Osteocyte (in vitro differentiated cells): ENCODE results near the gene PDZRN3. TPM values are rescaled to one million over a fixed set of nuclear protein-coding genes. Genes with fewer than 3 reads are reported as not detected.

Source experiments
- DNase-seq: peaks from one replicate; pipeline ENCODE4 v3.0.0; 2021; ENCODE audit warnings: mixed read lengths; ENCODE audit not compliant: unreplicated experiment; ENCODE audit errors: extremely low spot score
- H3K27ac Mint-ChIP-seq: one replicate; pipeline ENCODE4 v1.8.0; 2021; ENCODE audit warnings: mild to moderate bottlenecking, mixed read lengths; ENCODE audit not compliant: unreplicated experiment
- H3K27me3 Mint-ChIP-seq: one replicate; pipeline ENCODE4 v1.8.0; 2021; ENCODE audit warnings: mixed read lengths; ENCODE audit not compliant: unreplicated experiment
- H3K36me3 Mint-ChIP-seq: one replicate; pipeline ENCODE4 v1.8.0; 2021; ENCODE audit warnings: mixed read lengths; ENCODE audit not compliant: unreplicated experiment
- H3K4me1 Mint-ChIP-seq: one replicate; pipeline ENCODE4 v1.8.0; 2021; ENCODE audit warnings: mixed read lengths; ENCODE audit not compliant: unreplicated experiment
- H3K4me3 Mint-ChIP-seq: one replicate; pipeline ENCODE4 v1.8.0; 2021; ENCODE audit warnings: mild to moderate bottlenecking, moderate library complexity, mixed read lengths; ENCODE audit not compliant: unreplicated experiment
- H3K9me3 Mint-ChIP-seq: one replicate; pipeline ENCODE4 v1.8.0; 2021; ENCODE audit warnings: mixed read lengths; ENCODE audit not compliant: unreplicated experiment
- total RNA-seq: library from RNA; stranded (reverse); gene quantifications from 2 replicates; pipeline ENCODE4 v1.2.1, GENCODE V29; 2021
- TF ChIP-seq, protein P1 (sequence below): fragments of 200-600 bp; sonication (generic); IDR thresholded peaks from 2 replicates; pipeline ENCODE4 v1.5.0; 2021; ENCODE audit warnings: antibody characterized with exemption, mild to moderate bottlenecking, moderate library complexity

Gene PDZRN3
- total RNA-seq, 1 donor from 2014 or later: 34.1 TPM

DNA sequence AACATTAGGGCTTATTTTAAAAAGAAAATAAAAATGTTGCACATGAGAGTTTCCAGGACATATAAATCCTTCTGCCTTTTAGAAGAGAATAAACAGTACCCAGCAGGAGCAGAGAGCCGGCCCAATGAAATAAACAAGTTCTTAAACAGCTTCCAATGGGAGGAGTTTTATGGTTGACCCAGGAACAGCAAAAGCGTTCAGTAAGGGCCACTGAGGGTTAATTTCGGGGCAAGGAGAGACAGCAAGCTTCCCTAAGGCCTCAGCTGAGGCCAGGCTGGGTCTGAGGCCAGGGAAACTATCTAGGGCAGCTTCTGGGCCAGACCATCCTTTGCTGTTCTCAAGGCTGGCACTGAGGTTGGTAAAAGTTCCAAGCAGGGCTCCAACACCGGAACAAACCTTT lies 3.4 kb downstream of the PDZRN3 start:
- Mint-ChIP-seq H3K36me3 (peaks cover 1% of the 10 kb centered on the region), H3K4me3 (peak overlapping the region; percentile 87), H3K9me3 (no peaks in the 10 kb centered on the region), H3K4me1 (peaks cover 64% of the 10 kb centered on the region), H3K27ac (peak overlapping the region; percentile 82), H3K27me3 (no peaks in the 10 kb centered on the region)
- no peak for DNase-seq
- TF ChIP-seq, protein P1, sequence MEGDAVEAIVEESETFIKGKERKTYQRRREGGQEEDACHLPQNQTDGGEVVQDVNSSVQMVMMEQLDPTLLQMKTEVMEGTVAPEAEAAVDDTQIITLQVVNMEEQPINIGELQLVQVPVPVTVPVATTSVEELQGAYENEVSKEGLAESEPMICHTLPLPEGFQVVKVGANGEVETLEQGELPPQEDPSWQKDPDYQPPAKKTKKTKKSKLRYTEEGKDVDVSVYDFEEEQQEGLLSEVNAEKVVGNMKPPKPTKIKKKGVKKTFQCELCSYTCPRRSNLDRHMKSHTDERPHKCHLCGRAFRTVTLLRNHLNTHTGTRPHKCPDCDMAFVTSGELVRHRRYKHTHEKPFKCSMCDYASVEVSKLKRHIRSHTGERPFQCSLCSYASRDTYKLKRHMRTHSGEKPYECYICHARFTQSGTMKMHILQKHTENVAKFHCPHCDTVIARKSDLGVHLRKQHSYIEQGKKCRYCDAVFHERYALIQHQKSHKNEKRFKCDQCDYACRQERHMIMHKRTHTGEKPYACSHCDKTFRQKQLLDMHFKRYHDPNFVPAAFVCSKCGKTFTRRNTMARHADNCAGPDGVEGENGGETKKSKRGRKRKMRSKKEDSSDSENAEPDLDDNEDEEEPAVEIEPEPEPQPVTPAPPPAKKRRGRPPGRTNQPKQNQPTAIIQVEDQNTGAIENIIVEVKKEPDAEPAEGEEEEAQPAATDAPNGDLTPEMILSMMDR: no peak

DNA sequence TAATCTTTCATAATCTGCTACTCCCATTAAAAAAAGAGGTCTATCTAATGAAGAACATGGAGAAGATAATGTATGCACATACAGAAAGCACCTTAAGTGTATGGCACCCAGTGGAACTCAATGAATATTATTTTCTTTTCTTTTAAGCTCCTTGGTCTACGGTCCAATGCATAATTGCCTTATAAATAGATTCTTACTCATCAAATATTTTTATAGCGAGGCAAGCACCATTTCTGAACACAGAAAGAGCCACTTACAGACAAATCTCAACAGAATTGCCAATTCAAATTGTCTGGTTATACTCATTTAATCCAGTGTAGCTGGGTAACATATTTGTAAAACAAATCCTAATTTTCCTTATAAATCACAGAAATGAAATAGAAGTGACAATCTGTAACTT lies 6.3 kb downstream of the PDZRN3 start:
- no peaks in the 10 kb centered on the region for H3K9me3 Mint-ChIP-seq
- DNase-seq: no peak
- no peak overlapping the region for H3K27ac Mint-ChIP-seq
- TF ChIP-seq, protein P1: no peak
- H3K27me3 Mint-ChIP-seq: no peaks in the 10 kb centered on the region
- H3K36me3 Mint-ChIP-seq: peaks cover 3% of the 10 kb centered on the region
- no peak overlapping the region for H3K4me3 Mint-ChIP-seq
- peaks cover 61% of the 10 kb centered on the region for H3K4me1 Mint-ChIP-seq

DNA sequence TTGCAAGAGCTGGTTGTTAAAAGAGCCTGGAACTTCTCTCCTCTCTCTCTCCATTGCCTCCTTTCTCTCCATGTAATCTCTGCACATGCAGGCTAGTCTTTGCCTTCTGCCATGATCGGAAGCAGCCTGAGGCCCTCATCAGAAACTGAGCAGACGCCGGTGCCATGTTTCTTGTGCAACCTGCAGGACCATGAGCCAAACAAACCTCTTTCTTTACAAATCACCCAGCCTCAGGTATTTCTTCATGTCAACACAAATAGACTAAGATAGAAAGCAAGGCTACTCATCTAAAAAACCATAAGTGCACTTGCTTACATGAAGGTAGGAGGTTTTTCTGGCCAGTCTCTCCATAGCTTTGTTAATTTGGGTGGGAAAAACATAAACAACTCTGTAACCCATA lies 8.7 kb downstream of the PDZRN3 start:
- H3K4me3 Mint-ChIP-seq: no peak overlapping the region
- no peaks in the 10 kb centered on the region for H3K9me3 Mint-ChIP-seq
- H3K36me3 Mint-ChIP-seq: peaks cover 11% of the 10 kb centered on the region
- H3K27ac Mint-ChIP-seq: no peak overlapping the region
- TF ChIP-seq, protein P1: no peak
- peaks cover 45% of the 10 kb centered on the region for H3K4me1 Mint-ChIP-seq
- H3K27me3 Mint-ChIP-seq: no peaks in the 10 kb centered on the region
- DNase-seq: no peak

DNA sequence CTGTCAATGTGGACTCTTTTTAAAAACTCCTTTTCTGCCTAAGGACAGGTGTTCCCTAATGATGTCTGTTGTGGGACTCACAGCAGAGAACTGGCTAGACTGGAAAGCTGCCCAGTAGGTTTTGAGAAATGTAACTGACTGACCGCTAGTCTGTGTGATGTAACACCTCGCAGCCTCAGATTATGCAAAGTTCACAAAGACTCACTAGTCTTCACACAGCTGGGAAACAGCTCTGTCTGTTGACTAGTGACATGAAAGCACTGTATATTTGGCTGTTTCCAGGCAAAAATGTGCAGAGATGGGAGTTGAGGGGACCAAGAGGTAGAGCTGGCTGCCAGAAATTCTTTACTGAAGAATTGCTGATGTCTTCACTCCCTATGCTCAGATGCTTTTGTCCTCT lies 10.3 kb downstream of the PDZRN3 start:
- Mint-ChIP-seq H3K36me3 (peaks cover 9% of the 10 kb centered on the region), H3K4me3 (no peak overlapping the region), H3K4me1 (peaks cover 47% of the 10 kb centered on the region), H3K9me3 (no peaks in the 10 kb centered on the region), H3K27me3 (no peaks in the 10 kb centered on the region), H3K27ac (no peak overlapping the region)
- no peak for DNase-seq
- TF ChIP-seq, protein P1: no peak

DNA sequence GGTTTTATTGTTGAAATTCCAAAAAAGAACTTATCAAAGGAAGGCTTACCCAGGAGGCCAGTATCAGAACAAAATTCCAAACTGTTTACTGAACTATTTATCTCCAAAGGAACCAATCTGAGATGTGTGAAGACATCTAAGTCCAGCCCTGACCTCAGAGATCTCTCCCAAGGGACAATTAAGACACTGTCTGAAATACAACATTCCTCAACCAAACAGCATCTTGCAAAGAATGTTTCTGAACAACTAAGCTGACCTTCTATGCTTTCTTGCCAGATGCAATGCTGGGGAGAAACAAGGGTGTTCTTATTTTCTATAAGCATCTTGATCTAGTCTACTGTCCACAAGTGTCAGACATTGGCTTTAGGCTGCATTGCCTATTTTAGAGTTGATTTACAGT lies 13.6 kb downstream of the PDZRN3 start:
- Mint-ChIP-seq H3K4me3 (no peak overlapping the region), H3K4me1 (peaks cover 42% of the 10 kb centered on the region), H3K9me3 (no peaks in the 10 kb centered on the region), H3K27ac (peak overlapping the region; percentile 21), H3K36me3 (peaks cover 22% of the 10 kb centered on the region), H3K27me3 (no peaks in the 10 kb centered on the region)
- TF ChIP-seq, protein P1: no peak
- no peak for DNase-seq
